GM19372 (cell line): ENCODE measurements around the gene TYW1.
"Not testable (repeated sequence)": the region's sequence is repeated elsewhere in the genome, so short reads cannot be mapped to it uniquely, and the experiment has no call there.

Experiments used
- ATAC-seq: cut with Tn5 transposase; IDR thresholded peaks from one replicate; pipeline ENCODE4 v1.9.1; 2021; ENCODE audit warnings: mild to moderate bottlenecking, low read depth, moderate library complexity; ENCODE audit not compliant: unreplicated experiment

TYW1 gene

GRCh38 chr7:67184912-67185659 lies 188.5 kb downstream of the TYW1 start:
- ATAC-seq: peak; percentile 24

DNA sequence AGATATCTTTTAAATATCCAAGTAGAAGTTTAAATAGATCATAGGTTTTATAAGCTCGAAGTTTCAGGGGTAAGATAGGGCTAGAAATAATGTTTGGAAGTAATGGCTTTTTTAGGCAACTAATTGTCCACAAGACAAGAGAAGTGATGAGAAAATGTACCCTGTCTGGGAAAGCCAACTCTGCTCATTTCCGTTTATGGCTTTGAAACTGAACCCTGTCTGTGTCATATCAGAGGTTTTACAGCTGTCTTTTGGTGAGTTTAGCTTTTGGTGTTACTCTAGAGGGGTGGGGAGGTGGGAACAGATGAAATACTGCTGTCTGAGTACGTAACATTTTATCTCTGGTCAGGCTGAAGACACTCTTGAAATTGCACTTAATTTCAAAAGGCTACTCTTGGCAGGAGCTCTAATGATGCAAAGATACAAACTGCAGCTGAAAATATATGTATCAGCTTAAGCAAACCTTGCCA lies 189.1 kb downstream of the TYW1 start:
- ATAC-seq: peak; percentile 93

- not testable (repeated sequence) for ATAC-seq
Observed at GRCh38 chr7:67189160-67189559, 192.5 kb downstream of the TYW1 start.

GRCh38 chr7:67189801-67190465 lies 193.3 kb downstream of the TYW1 start:
- ATAC-seq: not testable (repeated sequence)

GRCh38 chr7:67191002-67191720 lies 194.5 kb downstream of the TYW1 start:
- ATAC-seq: not testable (repeated sequence)

- ATAC-seq: not testable (repeated sequence)
Observed at GRCh38 chr7:67192123-67192702, 195.6 kb downstream of the TYW1 start.

- not testable (repeated sequence) for ATAC-seq
Observed at GRCh38 chr7:67192889-67193613, 196.4 kb downstream of the TYW1 start.

GRCh38 chr7:67196176-67196575 lies 199.5 kb downstream of the TYW1 start:
- ATAC-seq: not testable (repeated sequence)

- not testable (repeated sequence) for ATAC-seq
Observed at GRCh38 chr7:67198865-67199526, 202.4 kb downstream of the TYW1 start.

GRCh38 chr7:67205772-67206171 lies 209.1 kb downstream of the TYW1 start:
- ATAC-seq: not testable (repeated sequence)

DNA sequence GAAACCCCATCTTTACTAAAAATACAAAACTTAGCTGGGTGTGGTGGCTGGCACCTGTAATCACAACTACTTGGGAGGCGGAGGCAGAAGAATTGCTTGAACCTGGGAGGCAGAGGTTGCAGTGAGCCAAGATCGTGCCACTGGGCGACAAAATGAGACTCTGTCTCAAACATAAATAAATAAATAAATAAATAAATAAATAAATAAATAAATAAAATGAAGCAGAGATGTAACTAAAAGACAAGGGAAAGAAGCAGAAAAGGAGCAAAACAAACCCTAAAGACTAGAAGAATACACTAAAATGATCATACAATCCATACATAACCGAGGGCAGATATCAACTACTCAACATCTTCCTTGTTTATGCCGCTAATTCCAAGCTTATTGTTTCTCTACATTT lies 209.8 kb downstream of the TYW1 start:
- ATAC-seq: no peak

- not testable (repeated sequence) for ATAC-seq
Observed at GRCh38 chr7:67208656-67209055, 212.0 kb downstream of the TYW1 start.

DNA sequence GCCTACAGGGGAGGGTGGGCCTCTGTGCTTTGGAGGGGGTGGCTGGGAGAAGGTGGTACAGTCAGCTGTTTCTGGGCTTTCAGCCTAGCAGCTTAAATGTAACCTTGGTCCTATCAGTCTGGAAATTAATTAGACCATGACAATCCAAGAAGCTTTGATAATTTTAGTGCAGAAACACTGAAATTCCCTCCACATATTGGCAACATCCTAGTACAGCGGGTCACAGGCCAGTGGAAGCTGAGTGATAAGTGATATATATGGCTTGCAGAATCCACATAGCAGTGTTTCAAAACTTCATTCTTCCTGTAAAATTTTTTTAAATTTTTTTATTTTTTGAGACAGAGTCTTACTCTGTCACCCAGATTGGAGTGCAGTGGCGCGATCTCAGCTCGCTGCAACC lies 212.6 kb downstream of the TYW1 start:
- no peak for ATAC-seq

- ATAC-seq: no peak
Observed at GRCh38 chr7:67210567-67210966, 213.9 kb downstream of the TYW1 start.

- ATAC-seq: not testable (repeated sequence)
Observed at GRCh38 chr7:67211650-67212330, 215.2 kb downstream of the TYW1 start.

DNA sequence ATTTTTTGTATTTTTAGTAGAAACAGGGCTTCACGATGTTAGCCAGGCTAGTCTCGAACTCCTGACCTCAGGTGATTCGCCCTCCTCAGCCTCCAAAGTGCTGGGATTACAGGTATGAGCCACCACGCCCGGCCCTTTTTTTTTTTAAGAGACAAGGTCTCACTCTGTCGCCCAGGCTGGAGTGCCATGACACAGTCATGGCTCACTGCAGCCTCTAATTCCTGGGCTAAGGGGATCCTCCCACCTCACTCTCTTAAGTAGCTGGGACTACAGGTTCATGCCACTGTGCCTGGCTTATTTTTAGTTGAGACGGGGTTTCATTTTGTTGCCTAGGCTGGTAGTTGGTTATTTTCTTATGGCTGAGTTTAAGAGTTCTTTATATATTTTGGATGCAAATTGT lies 216.4 kb downstream of the TYW1 start:
- ATAC-seq: not testable (repeated sequence)

DNA sequence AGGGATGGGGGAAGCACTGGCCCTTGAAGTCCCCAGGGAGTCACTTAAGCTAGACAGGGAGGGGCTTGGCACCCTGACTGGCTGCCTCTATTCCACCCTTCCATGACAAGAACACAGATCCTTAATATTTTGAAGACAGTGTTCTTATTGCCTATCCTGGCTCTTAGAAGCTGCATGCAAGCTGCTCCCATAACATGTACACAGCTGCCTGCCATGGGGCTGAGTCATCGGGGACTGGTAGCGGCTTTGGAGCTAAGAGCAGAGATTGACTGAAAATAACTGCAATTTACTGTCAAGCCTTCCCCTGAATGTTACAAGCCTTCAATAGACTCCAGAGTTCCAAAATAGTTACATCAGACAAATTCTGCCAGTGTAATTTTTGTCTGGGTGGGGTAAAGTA lies 226.9 kb downstream of the TYW1 start:
- ATAC-seq: not testable (repeated sequence)

- ATAC-seq: not testable (repeated sequence)
Observed at GRCh38 chr7:67226340-67226907, 229.8 kb downstream of the TYW1 start.

GRCh38 chr7:67226967-67227366 lies 230.3 kb downstream of the TYW1 start:
- not testable (repeated sequence) for ATAC-seq
